ENCODE data around the gene DAGLA. TPM values are rescaled to one million over a fixed set of nuclear protein-coding genes. Genes with fewer than 3 reads are reported as not detected.

Gene DAGLA
- total RNA-seq, 2 experiments from 2014 or later, result 0.06 to 0.13 TPM

DNA sequence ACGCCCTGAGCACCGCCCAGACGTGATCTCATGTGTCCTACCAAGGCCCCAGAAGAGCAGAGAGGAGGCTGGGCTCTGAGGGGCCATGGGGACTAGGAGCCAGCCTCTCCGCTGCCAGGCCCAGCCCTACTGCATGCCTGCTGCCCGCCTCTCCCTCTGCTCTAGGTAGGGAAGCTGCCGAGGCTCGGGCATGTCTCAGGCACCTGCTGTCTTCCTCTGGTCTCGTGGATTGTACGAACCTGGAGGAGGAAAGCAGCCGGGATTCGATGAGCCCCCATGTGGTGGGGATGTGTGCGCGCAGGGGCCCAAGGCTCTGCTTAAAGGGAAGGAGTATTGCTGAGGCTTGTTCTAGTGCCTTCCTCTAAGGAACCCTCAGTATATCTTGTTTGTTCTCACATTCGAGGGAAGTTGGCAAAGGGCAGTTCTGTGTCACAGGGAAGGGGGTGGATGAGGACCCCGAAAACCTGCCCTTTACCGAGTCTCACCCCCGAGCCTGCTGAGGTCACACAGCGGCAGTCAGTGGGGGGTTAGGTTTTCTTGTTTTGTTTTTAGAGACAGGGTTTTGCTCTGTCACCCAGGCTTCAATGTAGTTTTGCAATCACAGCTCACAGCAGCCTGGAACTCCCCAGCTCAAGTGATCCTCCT is 21.2 kb downstream of the DAGLA start:
- ChIA-PET CTCF (no interaction called here), POLR2A (no interaction called here)

DNA sequence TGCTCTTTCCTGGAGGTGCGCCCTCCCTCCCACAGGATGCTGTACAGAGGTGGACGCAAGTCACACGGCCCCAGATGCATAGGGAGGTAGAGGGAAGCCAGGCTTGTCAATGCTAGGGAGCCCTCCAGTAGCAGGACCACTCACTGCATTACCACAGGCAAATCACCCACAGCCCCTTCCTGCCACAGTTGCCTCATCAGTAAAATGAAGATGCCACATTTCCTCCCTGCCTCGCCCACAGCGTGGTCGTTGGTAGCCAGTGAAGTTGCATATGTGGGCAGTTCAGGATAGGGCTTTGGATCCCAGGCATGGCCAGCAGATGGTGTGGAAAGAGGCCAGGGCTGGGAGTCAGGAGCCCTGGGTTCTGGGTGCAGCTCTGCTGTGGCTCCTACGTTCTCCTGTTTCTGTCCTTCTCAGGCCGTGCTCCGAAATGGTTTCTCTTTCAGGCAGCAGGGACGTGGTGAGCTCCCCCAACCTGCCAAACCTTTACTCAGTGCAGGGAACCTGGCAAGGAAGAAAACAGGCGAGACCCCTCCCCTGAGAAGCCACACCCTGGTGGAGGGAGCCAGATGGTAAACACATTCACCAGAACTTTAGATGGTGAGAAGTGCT is 22.6 kb downstream of the DAGLA start:
- ChIA-PET CTCF (no interaction called here), POLR2A (no interaction called here)

DNA sequence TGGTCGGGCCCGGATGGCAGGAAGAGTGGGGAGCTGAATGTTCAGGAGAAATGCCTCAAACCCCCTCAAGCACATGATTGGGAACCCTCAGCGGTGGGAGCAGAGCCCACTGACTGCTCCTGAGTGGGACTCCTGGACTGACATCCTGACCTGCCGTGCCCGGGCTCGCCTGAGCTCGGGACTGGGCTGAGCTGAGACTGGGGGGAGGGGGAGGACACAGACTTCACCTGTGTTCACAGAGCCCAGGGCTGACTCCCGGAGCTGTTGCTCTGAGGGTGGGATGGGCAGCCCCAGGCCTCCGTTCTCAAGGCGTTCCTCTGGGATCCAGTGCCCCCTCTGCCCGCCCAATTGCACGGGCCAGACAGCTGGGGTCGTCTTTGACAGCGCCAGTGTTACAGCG is 24.6 kb downstream of the DAGLA start:
- ChIA-PET CTCF (no interaction called here), POLR2A (no interaction called here)

DNA sequence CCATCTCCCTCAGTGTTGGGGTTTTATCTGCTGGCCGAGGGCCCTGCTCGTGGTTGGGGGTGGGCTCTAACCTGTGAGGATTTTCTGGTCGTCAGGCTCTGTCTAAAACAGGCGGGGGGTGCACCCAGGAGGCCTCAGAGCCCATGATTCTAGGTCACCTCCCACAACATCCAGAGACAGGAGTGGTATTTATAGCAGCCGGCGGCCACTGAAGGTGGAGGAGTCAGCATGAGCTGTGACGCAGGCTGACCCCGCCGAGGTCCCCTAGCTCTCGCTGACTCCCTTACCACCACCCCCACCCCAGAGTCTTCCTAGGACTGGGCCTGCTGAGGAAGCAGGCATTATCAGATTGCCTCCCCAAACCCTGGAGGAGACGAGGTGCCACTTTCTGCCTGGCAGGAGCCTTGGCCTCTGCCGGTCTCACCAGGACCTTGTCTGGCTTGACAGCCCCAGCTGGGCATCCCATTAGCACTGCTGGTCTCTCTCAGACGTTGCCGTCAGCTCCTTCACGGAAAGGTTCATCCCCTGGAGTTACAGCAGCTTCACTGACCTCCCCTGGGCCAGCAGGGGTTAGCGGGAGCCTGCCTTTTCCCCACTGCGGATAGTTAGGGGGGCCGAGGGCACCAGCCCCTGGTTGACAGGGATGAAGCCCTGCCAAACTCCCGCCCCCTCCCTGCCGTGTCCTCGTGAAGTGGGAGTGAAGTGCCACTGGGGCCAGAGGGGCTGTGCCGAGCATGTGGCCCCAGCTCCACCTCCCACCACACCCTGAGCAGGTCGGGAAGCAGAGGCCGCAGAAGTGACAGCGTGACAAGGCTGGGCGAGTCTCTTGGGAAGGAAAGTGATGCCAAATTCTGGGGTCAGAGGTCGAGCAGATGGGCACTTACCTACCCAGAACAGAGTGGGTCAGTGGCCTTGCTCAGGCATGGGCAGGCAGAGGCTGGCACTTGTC is 26.5 kb downstream of the DAGLA start:
- POLR2A ChIA-PET, result no interaction called here
- CTCF ChIA-PET, result interaction anchor here (1.1 kb wide), 1 partner anchor 27 kb away, joined by 3 read pairs; no protein-coding TSS in a partner anchor

DNA sequence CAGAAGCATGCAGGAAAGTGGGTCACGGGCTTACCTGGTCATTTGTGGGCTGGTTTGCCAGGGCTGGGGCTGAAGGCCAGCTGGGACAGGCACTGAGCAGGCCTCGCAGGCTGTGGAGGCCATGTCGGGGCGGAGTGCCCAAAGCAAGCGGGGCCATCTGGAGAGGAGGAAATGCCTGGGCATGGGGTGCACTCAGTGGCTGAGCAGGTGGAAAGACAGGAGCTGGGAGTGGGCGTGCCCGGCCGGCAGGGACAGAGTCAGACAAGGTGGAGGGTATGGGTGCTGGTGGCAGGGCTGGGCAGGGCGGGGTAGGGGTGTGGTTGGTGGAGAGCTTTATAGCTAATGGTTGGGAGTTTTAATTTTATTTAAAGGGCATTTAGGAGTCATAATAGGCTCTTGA is 27.4 kb downstream of the DAGLA start:
- CTCF ChIA-PET, result interaction anchor here (1.1 kb wide), 1 partner anchor 26 kb away, joined by 3 read pairs; no protein-coding TSS in a partner anchor
- POLR2A ChIA-PET, result no interaction called here

DNA sequence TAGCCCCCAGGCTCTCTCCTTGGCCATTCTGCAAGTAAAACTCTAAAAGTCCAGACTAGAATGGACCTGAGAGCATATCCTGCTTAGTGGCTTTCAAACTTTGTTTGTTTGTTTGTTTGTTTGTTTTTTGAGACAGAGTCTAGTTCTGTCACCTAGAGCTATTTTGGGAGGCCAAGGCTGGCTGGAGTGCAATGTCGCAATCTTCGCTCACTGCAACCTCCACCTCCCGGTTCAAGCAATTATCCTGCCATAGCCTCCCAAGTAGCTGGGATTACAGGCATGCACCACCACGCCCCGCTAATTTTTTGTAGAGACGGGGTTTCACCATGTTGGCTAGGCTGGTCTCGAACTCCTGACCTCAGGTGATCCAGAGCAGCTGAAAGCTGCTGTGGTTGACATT is 28.9 kb downstream of the DAGLA start:
- ChIA-PET CTCF (interaction anchor here (0.6 kb wide), 1 partner anchor 31 kb away, joined by 3 read pairs; no protein-coding TSS in a partner anchor), POLR2A (no interaction called here)

DNA sequence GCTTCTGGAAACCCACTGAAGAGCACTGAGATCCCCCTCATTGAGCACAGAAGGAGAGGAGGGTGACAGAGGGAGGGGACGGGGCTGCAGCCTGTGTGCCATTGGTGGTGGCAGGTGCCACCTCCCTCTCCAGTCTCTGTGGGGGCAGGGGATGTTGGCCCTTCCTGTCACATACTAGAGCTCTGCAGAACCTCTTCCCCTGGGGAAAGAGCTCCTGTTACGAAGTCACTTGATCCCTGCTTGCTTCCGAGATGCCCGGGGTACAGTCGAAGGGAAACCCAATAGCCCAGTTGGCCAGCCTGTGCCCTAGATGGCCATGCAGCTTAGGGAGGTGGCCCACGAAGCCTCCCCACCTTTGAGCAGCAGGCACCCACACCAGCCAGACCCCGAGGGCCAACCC is 29.4 kb downstream of the DAGLA start:
- POLR2A ChIA-PET, result no interaction called here

DNA sequence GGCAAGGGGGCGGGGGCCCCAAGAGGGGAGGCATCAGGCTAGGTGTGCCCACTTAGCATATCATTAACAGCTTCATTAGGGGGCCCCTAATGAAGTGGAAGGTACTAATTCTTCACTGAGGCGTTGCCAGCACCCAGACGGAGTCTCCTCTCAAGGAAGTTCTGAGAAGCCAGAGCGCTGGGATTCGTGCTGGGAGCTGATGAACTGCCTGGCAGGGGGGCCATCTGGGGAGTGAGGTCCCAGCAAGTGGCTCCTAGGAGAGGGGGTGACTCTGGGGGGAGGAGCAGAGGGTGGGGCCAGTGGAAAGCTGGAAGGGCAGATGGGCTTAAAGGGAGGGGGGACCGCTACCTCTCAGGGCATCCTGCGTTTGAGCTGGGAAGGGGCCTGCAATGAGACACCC is 29.8 kb downstream of the DAGLA start:
- POLR2A ChIA-PET, result no interaction called here

More for the DNA sequence above, 29.4 kb downstream of the DAGLA start:
- CTCF ChIA-PET, result no interaction called here

DNA sequence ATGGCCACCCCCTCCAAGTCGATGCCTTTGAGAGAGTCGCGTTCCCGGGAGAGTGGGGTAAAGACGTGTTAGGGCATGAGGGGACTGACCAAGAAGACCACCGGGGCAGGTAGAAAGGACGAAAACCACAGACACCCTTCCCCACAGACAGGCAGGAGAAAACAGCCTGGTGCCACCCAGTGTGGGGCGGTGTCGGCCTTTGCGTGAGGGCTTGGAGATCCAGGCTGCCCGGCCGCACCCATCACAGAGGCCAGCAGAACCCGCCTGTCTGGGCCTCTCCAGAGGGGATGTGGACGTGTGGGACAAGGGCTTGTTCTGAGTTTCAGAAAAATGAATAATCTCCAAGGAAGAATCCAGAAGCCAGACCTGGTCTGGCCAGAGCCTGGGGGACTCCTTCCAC is 30.8 kb downstream of the DAGLA start:
- ChIA-PET CTCF (no interaction called here), POLR2A (no interaction called here)

More for the DNA sequence above, 29.8 kb downstream of the DAGLA start:
- CTCF ChIA-PET, result no interaction called here

DNA sequence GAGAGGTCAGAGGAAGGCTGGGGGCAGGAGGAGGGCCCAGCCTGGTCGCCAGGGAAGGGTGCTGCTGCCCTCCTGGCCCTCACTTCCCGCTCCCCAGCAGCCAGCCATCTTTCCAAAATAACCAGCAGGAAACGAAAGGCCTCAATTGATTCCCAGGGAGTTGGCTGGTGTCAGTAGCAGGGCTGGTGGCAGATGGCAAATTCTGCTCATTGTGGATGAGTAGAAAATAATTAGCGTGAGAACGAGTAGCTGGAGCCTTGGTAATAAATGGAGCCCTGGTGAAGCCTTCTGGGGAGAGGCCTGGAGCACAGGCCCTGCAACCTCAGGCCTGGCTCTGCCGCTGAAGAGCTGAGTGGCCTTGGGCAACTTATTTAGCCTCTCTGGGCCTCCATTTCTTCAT is 31.3 kb downstream of the DAGLA start:
- ChIA-PET POLR2A (no interaction called here), CTCF (no interaction called here)

DNA sequence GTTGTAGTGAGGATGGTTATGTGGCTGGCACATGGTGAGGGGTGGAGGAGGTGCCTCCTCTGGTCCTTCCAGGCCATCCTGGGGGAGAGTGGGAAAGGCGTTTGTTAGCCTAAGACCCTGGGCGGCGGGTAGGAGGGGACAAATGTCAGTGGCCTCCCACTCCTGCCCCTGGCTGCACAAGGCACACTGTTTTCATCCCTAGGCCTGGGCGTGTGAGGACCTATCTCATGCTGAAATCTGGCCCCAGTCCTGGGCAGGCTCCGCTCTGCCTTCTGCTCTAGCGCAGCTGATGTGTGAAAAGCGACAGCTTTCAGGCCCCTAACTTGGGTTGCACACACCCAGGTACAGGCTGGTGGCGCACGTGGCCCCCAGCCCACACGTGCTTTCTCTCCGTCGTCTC is 32.1 kb downstream of the DAGLA start:
- POLR2A ChIA-PET, result no interaction called here
- CTCF ChIA-PET, result no interaction called here

DNA sequence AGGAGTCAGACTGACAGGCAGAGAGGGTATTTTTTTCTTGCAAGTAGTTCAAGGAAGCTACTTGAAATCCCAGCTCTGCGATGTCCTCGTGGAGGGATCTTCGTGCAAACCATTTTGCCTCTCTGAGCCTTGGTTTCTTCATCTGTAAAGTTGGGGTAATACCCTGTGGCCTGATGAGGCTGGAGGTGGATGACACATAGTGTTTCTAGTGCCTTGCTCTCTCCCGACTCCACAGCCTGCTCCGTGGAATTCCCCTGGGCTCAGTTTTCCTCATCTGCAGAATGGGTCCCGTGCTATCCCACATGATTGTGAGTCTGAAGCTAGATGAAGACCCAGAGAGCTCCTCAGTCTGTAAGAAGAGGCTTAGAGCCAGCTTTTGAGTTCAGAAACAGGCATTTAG is 32.7 kb downstream of the DAGLA start:
- CTCF ChIA-PET, result no interaction called here
- POLR2A ChIA-PET, result no interaction called here

DNA sequence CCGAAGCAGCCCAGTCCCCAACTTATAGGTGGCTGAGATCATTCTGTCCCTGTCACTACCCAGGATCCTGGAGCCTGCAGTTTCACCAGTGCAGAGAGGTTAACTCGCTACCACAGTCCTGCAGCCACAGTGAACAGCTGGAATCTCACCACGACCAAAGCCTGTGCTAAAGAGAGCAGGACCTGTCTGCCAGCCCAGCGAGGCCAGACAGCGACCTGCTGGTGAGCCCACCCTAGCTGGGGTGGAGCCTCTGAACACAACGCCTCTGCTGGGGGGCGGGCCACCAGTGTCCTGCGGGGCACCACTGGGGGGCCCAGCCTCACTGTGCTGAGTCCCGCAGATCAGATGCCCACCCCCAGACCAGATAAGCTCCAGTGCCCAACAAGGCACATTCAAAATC is 33.3 kb downstream of the DAGLA start:
- ChIA-PET POLR2A (no interaction called here), CTCF (interaction anchor here (0.9 kb wide), 1 partner anchor 393 kb away, joined by 3 read pairs; no protein-coding TSS in a partner anchor)

DNA sequence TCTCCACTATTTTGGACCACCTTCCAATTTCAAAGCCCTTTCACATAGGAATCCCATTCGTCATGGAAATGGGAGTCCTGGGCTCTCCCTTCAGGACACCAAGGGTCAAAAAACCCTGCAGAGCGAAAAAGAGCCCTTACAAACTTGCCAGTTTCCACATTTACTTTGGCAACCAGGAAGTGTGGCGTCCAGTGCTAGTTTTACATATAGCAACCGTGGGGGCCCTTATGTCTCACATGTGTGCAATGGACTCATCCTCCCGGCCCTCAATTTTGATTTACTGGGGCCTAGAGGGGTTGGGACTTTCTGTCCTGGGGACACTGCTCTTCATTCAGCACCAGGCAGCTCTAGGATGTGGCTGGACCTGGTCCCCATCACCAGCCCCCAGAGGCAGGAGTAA is 33.7 kb downstream of the DAGLA start:
- ChIA-PET CTCF (interaction anchor here (0.9 kb wide), 1 partner anchor 392 kb away, joined by 3 read pairs; no protein-coding TSS in a partner anchor), POLR2A (no interaction called here)

DNA sequence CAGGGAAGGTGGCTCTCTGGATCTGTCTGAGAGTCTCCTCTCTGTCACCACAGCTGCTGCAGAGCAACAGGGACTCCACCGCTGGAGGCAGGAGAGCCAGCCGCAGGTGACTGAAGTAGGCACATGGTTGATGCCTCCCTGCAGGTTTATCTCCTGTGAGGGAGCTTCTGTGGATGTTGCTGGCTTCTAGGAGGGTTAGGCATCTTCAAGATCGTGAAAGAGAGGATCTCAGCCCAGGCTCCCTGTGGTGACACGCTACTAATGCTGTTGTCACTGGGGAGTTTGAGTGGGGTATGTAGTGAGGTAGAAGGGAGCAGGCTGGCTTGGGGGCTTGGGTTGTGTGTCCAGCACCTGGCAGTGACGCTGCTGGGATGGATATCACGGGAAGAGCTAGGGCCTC is 34.1 kb downstream of the DAGLA start:
- ChIA-PET POLR2A (no interaction called here), CTCF (interaction anchor here (0.9 kb wide), 1 partner anchor 392 kb away, joined by 3 read pairs; no protein-coding TSS in a partner anchor)

DNA sequence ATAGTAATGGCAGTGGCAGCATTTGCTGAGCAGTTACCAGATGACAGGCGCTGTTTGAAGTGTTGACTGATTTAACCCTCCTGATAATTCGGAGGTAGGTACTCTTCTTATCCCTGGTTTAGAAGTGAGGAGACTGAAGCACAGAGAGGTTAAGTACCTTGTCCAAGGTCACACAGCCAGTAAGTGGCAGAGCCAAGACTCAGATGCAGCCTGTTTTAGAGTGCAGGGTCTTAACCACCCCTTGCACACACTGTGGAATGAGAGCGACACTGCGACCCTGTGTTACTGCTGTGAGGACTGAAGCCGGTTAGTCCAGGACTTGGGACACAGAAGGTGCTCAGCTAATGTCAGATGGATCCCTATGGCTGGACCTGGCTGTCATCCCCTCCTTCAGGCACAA is 34.7 kb downstream of the DAGLA start:
- POLR2A ChIA-PET, result no interaction called here
- CTCF ChIA-PET, result no interaction called here

DNA sequence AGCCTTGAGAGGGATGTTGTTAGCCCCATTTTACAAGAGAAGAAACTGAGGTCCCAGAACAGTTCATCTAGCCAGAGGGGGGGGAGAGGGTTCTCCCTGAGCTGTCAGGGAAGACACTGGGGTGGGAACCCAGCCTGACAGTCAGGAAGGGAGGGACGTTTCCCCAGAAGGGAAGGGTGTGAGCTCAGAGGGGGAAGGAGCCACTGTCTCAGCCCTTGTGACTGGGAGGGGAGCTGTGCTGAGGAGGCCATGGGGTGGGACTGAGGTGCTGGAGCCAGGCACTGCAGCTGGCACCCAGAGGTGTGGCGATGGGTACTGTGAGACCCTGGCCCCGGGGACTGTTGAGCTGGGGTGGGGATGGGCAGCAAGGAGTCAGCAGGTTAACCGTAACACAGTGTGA is 35.7 kb downstream of the DAGLA start:
- POLR2A ChIA-PET, result no interaction called here
- CTCF ChIA-PET, result no interaction called here

DNA sequence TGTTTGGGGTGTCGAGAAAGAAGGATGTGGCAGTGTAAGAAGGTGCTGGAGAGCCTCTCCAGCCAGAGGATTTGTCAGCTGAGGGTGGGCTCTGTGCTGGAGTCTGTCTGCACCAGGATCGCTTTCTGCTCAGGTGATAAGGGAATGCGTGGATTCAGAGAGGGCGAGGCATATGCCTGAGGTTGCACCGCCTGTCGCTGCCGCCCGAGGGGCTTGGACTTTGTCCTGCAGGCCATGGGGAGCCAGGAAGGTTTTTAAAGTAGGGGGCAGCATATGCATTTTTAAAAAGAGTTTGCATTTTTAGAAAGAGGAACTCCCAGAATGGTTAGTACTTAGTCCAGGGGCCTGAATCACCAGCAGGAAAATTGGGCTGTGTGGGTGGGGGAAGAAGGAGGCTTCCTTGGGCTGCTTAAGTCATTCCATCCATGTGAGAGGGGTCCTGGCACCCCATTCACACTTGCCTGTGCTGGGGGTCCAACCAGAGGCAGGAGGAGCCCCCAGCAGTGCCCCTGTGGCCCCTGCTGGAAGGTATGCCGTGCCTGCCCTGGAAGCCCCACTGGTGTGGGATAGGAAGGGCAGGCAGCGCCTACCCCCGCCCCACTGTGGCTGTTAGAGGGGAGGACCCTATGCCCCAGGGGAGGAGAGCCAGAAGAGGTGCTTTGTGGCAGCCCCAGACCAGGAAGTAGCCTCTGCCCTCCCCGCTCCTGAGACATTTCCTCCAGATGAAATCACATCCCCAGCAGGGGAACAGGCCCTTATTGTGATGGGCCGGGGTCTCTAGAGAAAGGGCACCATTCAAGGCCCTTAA is 36.5 kb downstream of the DAGLA start:
- CTCF ChIA-PET, result no interaction called here
- POLR2A ChIA-PET, result no interaction called here

DNA sequence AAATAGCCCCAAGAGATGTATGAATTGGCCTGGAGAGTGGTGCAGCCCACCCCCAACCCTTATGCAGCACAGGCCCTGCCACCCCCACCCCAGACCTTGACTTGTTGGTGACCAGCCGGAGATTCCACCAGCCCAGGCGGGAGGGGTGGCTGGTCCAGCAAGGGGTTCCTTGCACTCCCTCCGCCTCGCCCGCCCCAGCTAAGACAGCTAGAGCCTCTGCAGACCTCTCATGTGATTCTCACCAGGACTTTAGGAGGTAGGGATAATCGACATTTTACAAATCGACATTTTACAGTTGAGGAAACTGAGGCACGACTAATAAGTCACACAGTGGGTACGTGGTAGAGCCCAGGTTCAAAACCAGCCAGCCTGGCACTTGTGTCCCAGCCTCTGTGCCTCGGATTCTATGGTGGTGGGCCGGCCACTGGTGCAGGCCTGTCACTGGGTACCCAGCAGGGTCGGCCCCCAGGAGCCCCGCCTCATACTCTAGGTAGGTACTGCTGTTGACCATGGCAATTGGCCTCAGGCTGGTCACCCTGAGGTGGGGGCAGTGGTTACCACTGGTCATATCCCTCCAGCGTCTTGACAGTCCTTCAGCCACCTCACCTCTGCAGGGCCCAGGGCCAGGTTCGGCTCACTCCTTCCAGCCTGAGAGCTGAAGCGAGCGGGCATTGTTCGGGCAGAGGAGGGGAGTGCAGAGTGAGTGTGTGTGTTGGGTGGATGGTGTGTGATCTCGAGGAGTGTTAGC is 37.3 kb downstream of the DAGLA start:
- CTCF ChIA-PET, result no interaction called here
- POLR2A ChIA-PET, result no interaction called here

Measured in activated CD8-positive, alpha-beta memory T cell treated with anti-CD3 and anti-CD28 coated beads for 36 hours (primary cell).